OCI-LY3 (cell line): ENCODE data around the gene ACIN1.

ENCODE experiments used
- H2AFZ ChIP-seq: fragments of 200-600, 300-600 bp; shearing (Covaris generic); 2 replicates; pipeline ENCODE4 v1.6.0; 2014; ENCODE audit warnings: antibody characterized with exemption, low read depth, low read length
- H3K27ac ChIP-seq: fragments of 200-600, 300-600 bp; sonication (generic); 2 replicates; pipeline ENCODE4 v1.5.1; 2014; ENCODE audit warnings: mild to moderate bottlenecking, low read length, moderate library complexity, mixed read lengths
- H3K27me3 ChIP-seq: fragments of 200-600, 300-600 bp; sonication (generic); 2 replicates; pipeline ENCODE4 v1.6.1; 2014; ENCODE audit warnings: low read depth, low read length, mixed read lengths
- H3K36me3 ChIP-seq: fragments of 200-600, 300-600 bp; sonication (generic); replicated peaks from 2 replicates; pipeline ENCODE3; 2014; ENCODE audit warnings: low read depth, low read length, mixed read lengths
- H3K4me1 ChIP-seq: fragments of 300-600, 200-600 bp; sonication (generic); 2 replicates; pipeline ENCODE4 v1.6.1; 2014; ENCODE audit warnings: low read length, mixed read lengths
- H3K4me2 ChIP-seq: fragments of 200-600, 300-600 bp; sonication (generic); 2 replicates; pipeline ENCODE4 v1.6.1; 2014; ENCODE audit warnings: low read length, mixed read lengths
- H3K4me3 ChIP-seq: fragments of 300-600, 200-600 bp; sonication (generic); 2 replicates; pipeline ENCODE4 v1.5.1; 2014; ENCODE audit warnings: antibody characterized with exemption, mild to moderate bottlenecking, low read length, moderate library complexity
- H3K79me2 ChIP-seq: fragments of 300-600, 200-600 bp; shearing (Covaris generic); 2 replicates; pipeline ENCODE4 v1.6.1; 2014; ENCODE audit warnings: mild to moderate bottlenecking, low read length, mixed read lengths
- H3K9ac ChIP-seq: fragments of 300-600, 200-600 bp; shearing (Covaris generic); 2 replicates; pipeline ENCODE4 v1.6.0; 2014; ENCODE audit warnings: mild to moderate bottlenecking, low read length, moderate library complexity
- H3K9me3 ChIP-seq: fragments of 200-600, 300-600 bp; shearing (Covaris generic); 2 replicates; pipeline ENCODE4 v1.6.1; 2014; ENCODE audit warnings: low read length, mixed read lengths; ENCODE audit not compliant: insufficient read depth
- H4K20me1 ChIP-seq: fragments of 200-600, 300-600 bp; sonication (generic); 2 replicates; pipeline ENCODE4 v1.6.1; 2016; ENCODE audit warnings: low read length, mixed read lengths; ENCODE audit not compliant: insufficient read depth
- CTCF ChIP-seq: fragments of 200-600, 300-600 bp; sonication (generic); IDR thresholded peaks from 2 replicates; pipeline ENCODE4 v1.5.1; 2014; ENCODE audit warnings: antibody characterized with exemption, low read length, low read depth
- EZH2phosphoT487 ChIP-seq: fragments of 200-600 bp; shearing (Covaris generic); IDR thresholded peaks from 2 replicates; pipeline ENCODE4 v1.6.1; 2018; ENCODE audit warnings: antibody characterized with exemption, mixed run types, low read depth

The ACIN1 gene

GRCh38 chr14:23101213-23101970 lies 6.5 kb upstream of the ACIN1 start:
- Histone ChIP-seq H3K9ac (no peak overlapping the region), H4K20me1 (no peaks in the 10 kb centered on the region), H3K79me2 (peaks cover 19% of the 10 kb centered on the region), H3K27ac (no peak overlapping the region), H2AFZ (no peak overlapping the region), H3K9me3 (no peaks in the 10 kb centered on the region), H3K4me2 (no peak overlapping the region), H3K4me3 (no peak overlapping the region), H3K36me3 (peaks cover 18% of the 10 kb centered on the region), H3K4me1 (0 out of 2 replicates have a peak, but pooled peaks cover 6% of the 10 kb centered on the region), H3K27me3 (no peaks in the 10 kb centered on the region)
- TF ChIP-seq EZH2phosphoT487 (no peak), CTCF (no peak)

DNA sequence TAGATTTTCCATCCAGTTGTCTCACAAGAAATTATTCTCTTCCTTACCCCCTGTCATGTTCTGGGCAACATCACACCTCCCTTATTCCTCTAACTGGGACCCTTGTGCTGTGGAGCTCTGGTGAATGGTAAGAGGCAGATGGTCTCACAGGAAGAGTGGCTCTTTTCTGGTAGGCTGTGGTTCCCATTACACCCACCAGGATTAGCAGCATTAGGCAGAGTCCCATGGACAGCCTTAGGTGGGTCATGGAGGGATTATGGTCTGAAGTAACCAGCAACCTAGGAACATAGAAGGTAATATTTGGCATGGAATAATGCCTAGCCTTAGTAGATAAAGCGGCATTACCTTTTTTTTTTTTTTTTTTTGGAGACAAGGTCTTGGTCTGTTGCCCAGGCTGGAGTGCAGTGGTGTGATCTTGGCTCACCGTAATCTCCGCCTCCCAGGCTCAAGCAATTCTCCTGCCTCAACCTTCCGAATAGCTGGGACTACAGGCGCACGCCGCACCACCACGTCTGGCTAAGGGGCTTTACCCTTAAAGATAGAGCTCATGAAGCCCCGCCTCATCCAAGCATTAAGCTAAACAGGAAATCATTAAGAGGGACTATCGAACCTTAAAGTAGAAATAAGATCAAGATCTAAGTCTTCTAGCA lies 4.4 kb upstream of the ACIN1 start:
- Histone ChIP-seq H2AFZ (no peak overlapping the region), H3K4me2 (no peak overlapping the region), H3K4me3 (no peak overlapping the region), H3K27me3 (no peaks in the 10 kb centered on the region), H4K20me1 (peaks cover under 1% of the 10 kb centered on the region), H3K9me3 (no peaks in the 10 kb centered on the region), H3K9ac (no peak overlapping the region), H3K79me2 (peaks cover 31% of the 10 kb centered on the region), H3K36me3 (peaks cover 18% of the 10 kb centered on the region), H3K27ac (no peak overlapping the region), H3K4me1 (0 out of 2 replicates have a peak, but pooled peaks cover 6% of the 10 kb centered on the region)
- TF ChIP-seq CTCF (no peak), EZH2phosphoT487 (no peak)

GRCh38 chr14:23097786-23098185 lies 2.9 kb upstream of the ACIN1 start:
- Histone ChIP-seq H4K20me1 (peaks cover 16% of the 10 kb centered on the region), H3K9me3 (no peaks in the 10 kb centered on the region), H3K27me3 (no peaks in the 10 kb centered on the region), H2AFZ (no peak overlapping the region), H3K36me3 (peaks cover 24% of the 10 kb centered on the region), H3K27ac (no peak overlapping the region), H3K4me3 (no peak overlapping the region), H3K79me2 (peaks cover 47% of the 10 kb centered on the region), H3K9ac (no peak overlapping the region), H3K4me1 (peaks cover 14% of the 10 kb centered on the region), H3K4me2 (no peak overlapping the region)
- TF ChIP-seq EZH2phosphoT487 (no peak), CTCF (no peak)
